Natural killer cell (primary cell): ENCODE results near the gene PIP5K1A. TPM values are rescaled to one million over a fixed set of nuclear protein-coding genes. Genes with fewer than 3 reads are reported as not detected.

Experiments
- ATAC-seq, 3 donors: fragments of 150-1000 bp in 2 of 3; fragments of 200-7000 bp in 1 of 3; cut with Tn5 transposase; 1 replicate in 1 of 3; 2 replicates in 2 of 3; pipeline ENCODE4 v1.10.0; 2021; ENCODE audit warnings: mild to moderate bottlenecking in 2 of 3, moderate library complexity in 2 of 3
- DNase-seq, 2 donors: peaks; one replicate each; pipeline versions ENCODE4 v3.0.0 to v3.0.0-alpha.2; 2013 to 2021; ENCODE audit warnings: mixed read lengths in 1 of 2
- H3K27ac ChIP-seq: one replicate; pipeline ENCODE4 v1.5.1; 2013; ENCODE audit warnings: mild to moderate bottlenecking, low read length
- H3K27me3 ChIP-seq: one replicate; pipeline ENCODE4 v1.6.1; 2013; ENCODE audit warnings: low read length; ENCODE audit not compliant: control insufficient read depth, insufficient read depth
- H3K36me3 ChIP-seq: one replicate; pipeline ENCODE4 v1.6.1; 2013; ENCODE audit warnings: low read length; ENCODE audit not compliant: control insufficient read depth, insufficient read depth
- H3K4me1 ChIP-seq: one replicate; pipeline ENCODE4 v1.6.1; 2013; ENCODE audit warnings: low read length; ENCODE audit not compliant: control insufficient read depth, insufficient read depth
- H3K4me3 ChIP-seq: one replicate; pipeline ENCODE4 v1.5.1; 2013; ENCODE audit warnings: low read length
- H3K9me3 ChIP-seq: one replicate; pipeline ENCODE4 v1.6.1; 2013; ENCODE audit warnings: low read length; ENCODE audit not compliant: control insufficient read depth, insufficient read depth
- H3K27ac Mint-ChIP-seq, 2 donors: one replicate each; pipeline ENCODE4 v1.8.0; 2022; ENCODE audit warnings: mild to moderate bottlenecking in 2 of 2, mixed read lengths in 2 of 2, moderate library complexity in 1 of 2
- H3K27me3 Mint-ChIP-seq, 2 donors: one replicate each; pipeline ENCODE4 v1.8.0; 2022; ENCODE audit warnings: low read depth in 2 of 2, mixed read lengths in 2 of 2
- H3K36me3 Mint-ChIP-seq: one replicate; pipeline ENCODE4 v1.8.0; 2022; ENCODE audit warnings: mixed read lengths
- H3K4me1 Mint-ChIP-seq, 2 donors: one replicate each; pipeline ENCODE4 v1.8.0; 2022; ENCODE audit warnings: mixed read lengths in 2 of 2
- H3K4me3 Mint-ChIP-seq: one replicate; pipeline ENCODE4 v1.8.0; 2022; ENCODE audit warnings: mild to moderate bottlenecking, moderate library complexity, mixed read lengths
- H3K9me3 Mint-ChIP-seq, 2 donors: one replicate each; pipeline ENCODE4 v1.8.0; 2022; ENCODE audit warnings: mixed read lengths in 2 of 2
- CTCF ChIP-seq: fragments of 200-600 bp; IDR thresholded peaks from one replicate; pipeline ENCODE4 v1.8.0; 2022; ENCODE audit warnings: antibody characterized with exemption
- WGBS: methylation state at CpG from one replicate; pipeline ENCODE4 v1.1.7; 2013; ENCODE audit warnings: missing lambda C conversion rate; ENCODE audit not compliant: insufficient coverage; 5-methylcytosine and 5-hydroxymethylcytosine counted together
- intact Hi-C: fragments of 100-400 bp; cut with micrococcal nuclease; formaldehyde crosslinking; loops from one replicate; pipeline ENCODE4 v1.14.2; 2022
- total RNA-seq, 4 donors: library from RNA; stranded (reverse); fragments of 120-200 nt in 1 of 4; gene quantifications; one replicate each; pipeline versions ENCODE4 v1.2.3 to v1.2.4, GENCODE V29; 2013 to 2022

The PIP5K1A gene
- total RNA-seq, 3 donors from 2014 or later (not counting 1 experiment from before 2014, with no cell fraction given): 42.0 to 65.2 (median 44.6) TPM

- Histone ChIP-seq H3K4me1 (no peaks in the 10 kb centered on the region), H3K4me3 (no peak overlapping the region), H3K27me3 (no peaks in the 10 kb centered on the region), H3K36me3 (peaks cover 62% of the 10 kb centered on the region), H3K9me3 (no peaks in the 10 kb centered on the region), H3K27ac (no peak overlapping the region)
- ATAC-seq (no peak), DNase-seq (no peak)
- Mint-ChIP-seq H3K36me3 (peaks cover 25% of the 10 kb centered on the region), H3K27me3 (no peaks in the 10 kb centered on the region), H3K27ac (peak overlapping the region in 1 of 2 donors; percentile 6), H3K4me1 (peaks cover 0 to 6% of the 10 kb centered on the region in 2 donors), H3K9me3 (no peaks in the 10 kb centered on the region), H3K4me3 (no peak overlapping the region)
- no peak for TF ChIP-seq CTCF
- intact Hi-C loops: no loop called here
- 94% methylated on average over 4 of the region's 6 CpGs for WGBS
These were observed 23.2 kb upstream of the PIP5K1A start for GRCh38 chr1:151175041-151175741.

- peak; percentile 22 for TF ChIP-seq CTCF
- DNase-seq (peak in 1 of 2 donors; percentile 36), ATAC-seq (peak in 2 of 3 donors; percentile 50 to 54)
- Histone ChIP-seq H3K27me3 (no peaks in the 10 kb centered on the region), H3K27ac (no peak within 1 kb of the TSS), H3K36me3 (peaks cover 60% of the 10 kb centered on the region), H3K9me3 (no peaks in the 10 kb centered on the region), H3K4me3 (no peak within 1 kb of the TSS), H3K4me1 (no peaks in the 10 kb centered on the region)
- 46% methylated on average over 2 of the region's 4 CpGs for WGBS
- Mint-ChIP-seq H3K36me3 (peaks cover 25% of the 10 kb centered on the region), H3K4me1 (peaks cover 0 to 8% of the 10 kb centered on the region in 2 donors), H3K4me3 (no peak within 1 kb of the TSS), H3K27ac (peak within 1 kb of the TSS in 1 of 2 donors; percentile 6), H3K9me3 (no peaks in the 10 kb centered on the region), H3K27me3 (no peaks in the 10 kb centered on the region)
- intact Hi-C loops: no loop called here
These were observed 22.5 kb upstream of the PIP5K1A start, which contains the start of gene TMOD4 for GRCh38 chr1:151175863-151176262. Gene TMOD4 (minus strand): TSS chr1:151175981. CDS start chr1:151174875, 1,106 bp downstream.

- peaks cover 62% of the 10 kb centered on the region for H3K36me3 ChIP-seq
- H3K27me3 Mint-ChIP-seq: no peaks in the 10 kb centered on the region
- H3K27ac Mint-ChIP-seq: no peak overlapping the region
These were observed 21.8 kb upstream of the PIP5K1A start for GRCh38 chr1:151176514-151177045.

More at GRCh38 chr1:151176514-151177045, 21.8 kb upstream of the PIP5K1A start:
- intact Hi-C loops: no loop called here
- H3K36me3 Mint-ChIP-seq: peaks cover 25% of the 10 kb centered on the region
- Histone ChIP-seq H3K27me3 (no peaks in the 10 kb centered on the region), H3K4me1 (no peaks in the 10 kb centered on the region), H3K4me3 (no peak overlapping the region), H3K27ac (no peak overlapping the region), H3K9me3 (no peaks in the 10 kb centered on the region)
- ATAC-seq (no peak), DNase-seq (no peak)
- no peak overlapping the region for H3K4me3 Mint-ChIP-seq
- H3K4me1 Mint-ChIP-seq: peaks cover 0 to 10% of the 10 kb centered on the region in 2 donors
- WGBS: 98% methylated on average over 17 of the region's 17 CpGs
- no peak for TF ChIP-seq CTCF
- H3K9me3 Mint-ChIP-seq: no peaks in the 10 kb centered on the region
